ENCODE measurements around the gene LHX2. TPM values are rescaled to one million over a fixed set of nuclear protein-coding genes. Genes with fewer than 3 reads are reported as not detected.
"Not testable (repeated sequence)": the region's sequence is repeated elsewhere in the genome, so short reads cannot be mapped to it uniquely, and the experiment has no call there.

The LHX2 gene, protein sequence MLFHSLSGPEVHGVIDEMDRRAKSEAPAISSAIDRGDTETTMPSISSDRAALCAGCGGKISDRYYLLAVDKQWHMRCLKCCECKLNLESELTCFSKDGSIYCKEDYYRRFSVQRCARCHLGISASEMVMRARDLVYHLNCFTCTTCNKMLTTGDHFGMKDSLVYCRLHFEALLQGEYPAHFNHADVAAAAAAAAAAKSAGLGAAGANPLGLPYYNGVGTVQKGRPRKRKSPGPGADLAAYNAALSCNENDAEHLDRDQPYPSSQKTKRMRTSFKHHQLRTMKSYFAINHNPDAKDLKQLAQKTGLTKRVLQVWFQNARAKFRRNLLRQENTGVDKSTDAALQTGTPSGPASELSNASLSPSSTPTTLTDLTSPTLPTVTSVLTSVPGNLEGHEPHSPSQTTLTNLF
- not detected for total RNA-seq (ENCODE audit: insufficient read depth, low replicate concordance)

DNA sequence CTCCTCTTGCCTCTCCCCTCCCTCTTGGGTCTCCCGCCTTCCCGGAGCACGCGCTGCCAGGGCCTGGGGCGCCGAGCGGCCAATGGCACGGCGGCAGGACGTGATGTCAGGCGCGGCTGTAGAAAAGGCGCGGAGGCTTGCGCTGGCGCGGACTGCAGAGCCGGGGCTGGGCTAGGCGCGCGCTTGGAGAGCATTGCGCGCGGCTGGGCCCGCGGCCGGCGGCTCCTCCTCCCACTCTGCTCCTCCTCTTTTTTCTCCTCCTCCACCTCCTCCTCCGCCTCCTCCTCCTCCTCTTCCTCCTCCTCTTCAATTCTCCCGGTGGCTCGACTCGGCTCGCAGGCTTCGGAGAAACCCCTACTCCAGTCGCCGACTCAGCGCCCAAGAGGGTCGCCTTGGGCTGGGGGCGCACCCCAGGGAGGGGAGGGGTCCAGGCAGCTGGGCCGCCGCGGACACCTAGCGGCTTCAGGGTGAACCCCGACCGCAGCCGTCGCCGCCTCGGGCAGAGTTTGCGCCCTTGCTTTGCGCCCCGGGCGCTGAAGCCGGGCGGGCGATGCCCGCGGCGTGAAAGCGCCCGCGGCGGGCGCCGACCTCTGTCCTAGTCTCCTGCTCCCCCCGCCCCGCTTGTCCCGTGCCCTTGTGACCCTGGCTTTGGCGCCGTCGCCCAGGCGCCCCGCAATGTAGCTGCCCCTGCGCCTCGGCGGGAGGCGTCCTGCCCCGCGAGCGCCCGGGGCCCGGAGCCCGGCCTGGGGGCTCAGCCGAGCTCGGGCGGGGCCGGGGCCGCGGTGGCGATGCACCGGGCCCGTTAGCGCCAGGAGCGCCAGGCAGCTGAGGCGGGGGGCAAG lies at the start of gene LHX2:
Gene LHX2 (plus strand): TSS at position 309 of the 842 bp plus-strand sequence. CDS start 581 bp downstream, outside the sequence.
- DNase-seq (ENCODE audit: low spot score) = peak; percentile 86

DNA sequence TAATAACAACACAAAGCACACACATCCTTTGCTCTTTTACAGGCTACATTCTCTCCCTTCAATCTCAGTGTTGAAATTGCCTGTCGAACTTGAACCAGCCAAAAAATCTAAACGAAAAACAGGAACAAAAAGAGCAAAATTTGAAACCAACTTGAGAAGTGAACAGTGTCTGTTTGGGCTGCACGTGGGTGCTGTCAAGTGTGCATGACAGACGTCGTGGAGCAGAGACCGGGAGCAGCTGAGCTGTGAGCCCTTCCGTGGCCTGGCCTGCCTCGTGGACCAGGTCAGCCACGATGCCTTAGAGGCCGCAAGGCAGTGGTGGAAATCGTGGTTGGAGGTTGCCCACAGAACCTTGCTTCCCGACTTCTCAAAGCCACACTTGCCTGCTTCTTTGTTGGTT lies 46.8 kb upstream of the LHX2 start:
- DNase-seq (ENCODE audit: low spot score) = no peak

- no peak for DNase-seq (ENCODE audit: low spot score)
These were observed 45.5 kb upstream of the LHX2 start for GRCh38 chr9:123965801-123966686.

GRCh38 chr9:123967323-123967722 lies 44.2 kb upstream of the LHX2 start:
- DNase-seq (ENCODE audit: low spot score) = no peak

DNA sequence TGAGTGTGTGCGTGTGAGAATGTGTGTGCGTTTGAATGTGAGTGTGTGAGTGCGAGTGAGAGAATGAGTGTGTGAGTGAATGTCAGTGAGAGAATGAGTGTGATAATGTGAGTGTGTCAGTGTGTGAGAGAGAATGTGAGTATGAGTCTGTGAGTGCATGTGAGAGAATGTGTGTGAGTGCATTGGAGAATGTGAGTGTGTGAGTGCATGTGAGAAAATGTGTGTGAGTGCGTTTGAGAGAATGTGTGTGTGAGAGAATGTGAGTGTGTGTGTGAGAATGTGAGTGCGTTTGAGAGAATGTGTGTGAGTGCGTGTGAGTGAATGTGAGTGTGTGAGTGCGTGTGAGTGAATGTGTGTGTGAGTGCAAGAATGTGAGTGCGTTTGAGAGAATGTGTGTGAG lies 39.0 kb upstream of the LHX2 start:
- no peak for DNase-seq (ENCODE audit: low spot score)

DNA sequence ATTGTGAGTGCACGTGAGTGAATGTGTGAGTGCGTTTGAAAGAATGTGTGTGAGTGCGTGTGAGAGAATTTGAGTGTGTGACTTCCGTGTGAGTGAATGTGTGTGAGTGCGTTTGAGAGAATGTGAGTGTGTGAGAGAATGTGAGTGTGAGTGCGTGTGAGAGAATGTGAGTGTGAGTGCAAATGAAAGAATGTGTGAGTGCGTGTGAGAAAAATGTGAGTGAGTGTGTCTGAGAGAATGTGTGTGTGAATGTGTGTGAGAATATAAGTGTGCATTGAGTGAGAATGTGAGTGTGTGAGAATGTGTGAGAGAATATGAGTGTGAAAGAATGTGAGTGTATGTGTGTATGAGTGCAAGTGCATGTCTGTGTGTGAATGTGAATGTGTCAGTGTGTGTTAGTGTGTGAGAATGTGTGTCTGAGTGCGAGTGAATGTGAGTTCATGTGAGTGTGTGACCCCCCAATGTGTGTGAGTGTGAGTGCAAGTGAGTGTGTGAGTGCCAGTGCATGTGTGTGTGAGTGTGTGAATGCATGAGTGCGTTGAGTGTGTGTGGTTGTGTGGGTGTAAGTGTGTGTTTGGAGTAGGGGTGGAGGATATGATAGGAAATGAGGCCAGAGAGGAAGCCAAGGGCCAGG lies 37.9 kb upstream of the LHX2 start:
- no peak for DNase-seq (ENCODE audit: low spot score)

GRCh38 chr9:123974471-123974870 lies 37.1 kb upstream of the LHX2 start:
- no peak for DNase-seq (ENCODE audit: low spot score)

GRCh38 chr9:123975871-123976270 lies 35.7 kb upstream of the LHX2 start:
- peak; percentile 93 for DNase-seq (ENCODE audit: low spot score)

DNA sequence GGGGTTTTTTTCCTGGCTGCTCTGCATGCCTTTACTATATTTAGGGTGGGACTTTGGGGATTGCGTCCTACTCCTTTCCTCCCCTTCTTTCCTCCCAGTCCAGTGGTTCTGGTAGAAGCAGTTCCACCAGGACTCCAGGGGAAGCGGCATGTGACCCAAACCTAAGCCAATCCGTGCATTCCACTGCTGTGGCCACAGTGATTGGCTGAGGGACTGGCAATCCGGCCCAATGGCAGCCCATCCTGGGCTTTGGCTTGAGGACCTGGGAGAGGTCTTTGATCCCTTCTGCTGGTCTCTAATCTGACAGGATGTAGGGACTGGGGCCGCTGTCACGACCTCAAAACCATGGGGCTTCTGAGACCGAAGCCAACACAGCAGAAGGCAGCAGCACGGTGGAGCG lies 35.0 kb upstream of the LHX2 start:
- DNase-seq (ENCODE audit: low spot score) = not testable (repeated sequence)

GRCh38 chr9:123978981-123979380 lies 32.6 kb upstream of the LHX2 start:
- no peak for DNase-seq (ENCODE audit: low spot score)

DNA sequence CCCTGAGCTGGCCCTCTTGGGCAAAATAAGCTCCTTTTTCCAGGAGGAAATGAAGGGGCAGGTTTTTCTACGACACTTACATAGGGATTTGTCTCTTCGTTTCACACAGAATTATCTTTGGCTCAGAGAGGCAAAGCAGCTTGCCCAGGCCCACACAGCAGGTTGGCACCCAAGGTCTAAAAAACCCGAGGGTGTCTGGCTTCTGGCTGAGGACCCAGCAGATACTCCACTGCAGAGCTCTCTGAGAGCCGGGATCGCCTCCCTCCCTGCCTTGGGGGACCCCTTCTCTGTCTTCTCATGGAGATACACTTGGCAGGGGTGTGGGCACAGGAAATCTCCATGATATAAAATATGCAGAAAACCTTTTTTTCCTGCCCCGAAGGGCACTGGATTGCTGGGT lies 29.0 kb upstream of the LHX2 start:
- DNase-seq (ENCODE audit: low spot score) = no peak

DNA sequence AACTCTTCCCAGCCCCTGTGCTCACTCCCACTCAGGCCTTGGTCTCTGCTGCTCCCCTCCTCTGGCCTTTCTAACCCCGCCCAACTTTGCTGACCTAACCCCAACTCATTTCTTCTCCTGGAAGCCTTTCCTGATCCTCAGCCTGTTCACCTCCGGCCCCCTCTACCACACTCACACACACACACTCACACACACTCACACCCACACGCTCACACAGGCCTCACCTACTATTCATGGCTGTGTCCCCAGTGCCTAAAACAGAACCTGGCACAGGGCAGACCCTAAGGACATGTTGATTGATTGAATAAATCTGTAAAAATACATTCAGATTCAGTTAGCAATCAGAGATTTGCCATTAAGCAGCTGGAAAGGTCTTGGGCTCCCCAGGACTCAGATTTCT lies 28.5 kb upstream of the LHX2 start:
- DNase-seq (ENCODE audit: low spot score) = no peak

DNA sequence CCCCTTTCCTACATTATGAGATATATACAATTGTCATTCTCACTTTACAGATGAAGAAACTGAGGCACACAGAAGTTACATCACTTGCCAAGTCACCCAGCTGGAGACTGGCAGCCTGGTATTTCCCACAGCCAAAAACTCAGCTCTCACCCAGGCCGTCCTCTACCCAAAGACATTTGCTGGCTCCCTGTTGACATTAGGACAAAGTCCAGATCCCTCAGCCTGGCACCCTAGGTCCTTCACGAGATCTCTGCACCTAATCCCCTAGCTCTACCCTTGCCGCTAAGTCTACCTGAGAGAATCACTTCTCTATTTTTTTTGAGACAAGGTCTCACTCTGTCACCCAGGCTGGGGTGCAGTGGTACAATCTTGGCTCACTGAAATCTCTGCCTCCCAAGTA lies 26.8 kb upstream of the LHX2 start:
- no peak for DNase-seq (ENCODE audit: low spot score)

DNA sequence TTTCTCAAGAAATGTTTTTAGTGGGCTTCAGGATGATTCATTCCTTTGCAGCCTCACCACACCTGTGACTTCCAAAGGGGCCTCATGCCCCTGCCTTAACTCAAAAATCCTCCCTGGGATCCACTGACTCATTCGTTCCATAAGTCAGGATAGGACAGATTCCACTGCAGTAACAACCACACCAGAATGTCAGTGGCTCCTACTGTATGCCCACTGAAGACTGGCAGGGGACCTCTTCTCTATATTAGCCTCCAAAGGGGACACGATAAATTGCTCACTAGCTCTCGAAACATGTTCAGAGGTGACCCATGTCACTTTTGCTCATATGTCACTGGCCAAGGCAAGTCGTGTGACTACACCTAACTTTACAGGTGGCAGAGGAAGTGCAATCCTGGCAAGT lies 25.7 kb upstream of the LHX2 start:
- DNase-seq (ENCODE audit: low spot score) = no peak

GRCh38 chr9:123990427-123990826 lies 21.1 kb upstream of the LHX2 start:
- no peak for DNase-seq (ENCODE audit: low spot score)

DNA sequence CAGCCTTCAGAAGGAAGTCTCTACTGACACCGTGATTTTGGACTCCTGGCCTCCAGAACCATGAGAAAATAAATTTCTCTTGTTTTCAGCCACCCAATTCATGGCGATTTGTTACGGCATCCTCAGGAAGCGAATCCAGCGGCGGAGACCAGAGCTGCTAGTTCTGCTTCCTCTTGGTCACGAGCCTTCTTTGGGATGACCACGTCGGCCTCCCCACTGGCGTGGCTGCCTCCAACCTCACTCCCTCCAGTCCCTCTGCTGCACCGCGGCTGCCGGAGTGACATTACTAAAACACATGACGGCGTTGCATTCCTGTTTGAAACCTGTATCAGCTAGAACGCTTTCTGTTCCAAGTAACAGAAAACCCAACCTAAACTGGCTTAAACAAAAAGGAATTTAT lies 18.9 kb upstream of the LHX2 start:
- not testable (repeated sequence) for DNase-seq (ENCODE audit: low spot score)

- peak; percentile 60 for DNase-seq (ENCODE audit: low spot score)
These were observed 14.7 kb upstream of the LHX2 start for GRCh38 chr9:123996731-123997421.

DNA sequence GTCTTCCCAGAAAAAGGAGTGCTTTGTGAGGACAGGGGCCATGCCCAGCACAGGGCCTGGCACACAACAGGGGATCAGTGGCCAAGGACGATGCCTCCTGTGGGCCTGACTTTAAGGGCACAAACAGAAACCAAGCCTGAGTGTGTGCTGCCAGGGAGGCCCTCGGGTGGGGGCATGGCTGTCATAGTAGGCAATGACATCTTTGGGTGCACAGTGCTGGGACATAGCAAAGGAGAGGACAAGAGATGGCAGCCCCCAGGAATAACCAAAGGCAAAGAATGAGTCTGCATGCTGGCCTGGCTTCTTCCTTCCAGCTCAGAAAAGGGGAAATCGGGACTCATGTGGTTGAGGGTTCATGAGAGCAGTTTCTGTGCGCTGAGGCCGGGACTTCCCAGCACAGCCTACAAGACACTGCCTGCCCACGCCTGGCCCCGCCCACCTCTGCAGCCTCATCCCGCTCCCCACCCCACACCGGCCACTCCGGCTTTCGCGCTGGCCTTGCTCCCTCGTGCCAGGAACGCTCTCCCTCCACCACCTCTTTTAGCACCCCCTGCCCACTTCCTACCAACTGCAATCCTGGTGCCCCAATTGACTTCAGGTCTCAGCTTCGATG lies 13.8 kb upstream of the LHX2 start:
- DNase-seq (ENCODE audit: low spot score) = peak; percentile 49

DNA sequence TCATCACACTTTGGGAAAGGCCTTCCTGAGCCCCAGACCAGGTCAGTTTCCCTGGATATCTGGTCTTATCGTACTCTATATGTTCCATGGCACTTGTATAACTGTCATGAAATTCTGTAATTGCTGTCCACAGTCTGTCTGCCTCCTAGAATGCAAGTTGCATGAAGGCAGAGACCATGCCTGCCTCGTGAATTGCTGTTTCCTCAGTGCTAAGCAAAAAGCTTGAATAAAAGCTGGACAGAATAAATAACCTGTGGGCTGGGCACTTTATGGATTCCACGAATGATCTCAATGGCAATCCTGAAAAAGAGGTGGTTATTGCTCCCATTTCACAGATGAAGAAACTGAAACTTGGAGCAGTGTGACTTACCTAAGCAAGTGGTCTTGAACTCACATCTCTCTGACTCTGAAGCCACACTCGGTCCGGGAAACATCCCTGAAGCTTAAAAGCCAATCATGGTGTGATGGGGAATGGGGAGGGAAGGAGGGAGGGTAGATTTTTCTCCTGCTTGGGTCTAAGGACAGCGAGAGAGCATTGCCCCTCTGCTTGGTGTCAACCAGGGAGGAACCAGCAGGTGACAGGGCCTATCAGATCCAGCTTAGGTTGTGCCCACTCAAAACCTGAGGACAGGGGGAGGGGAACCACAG lies 13.2 kb upstream of the LHX2 start:
- DNase-seq (ENCODE audit: low spot score) = no peak
